Measurements from ENCODE around the gene LRRK1.

- TF ChIP-seq, protein P1, sequence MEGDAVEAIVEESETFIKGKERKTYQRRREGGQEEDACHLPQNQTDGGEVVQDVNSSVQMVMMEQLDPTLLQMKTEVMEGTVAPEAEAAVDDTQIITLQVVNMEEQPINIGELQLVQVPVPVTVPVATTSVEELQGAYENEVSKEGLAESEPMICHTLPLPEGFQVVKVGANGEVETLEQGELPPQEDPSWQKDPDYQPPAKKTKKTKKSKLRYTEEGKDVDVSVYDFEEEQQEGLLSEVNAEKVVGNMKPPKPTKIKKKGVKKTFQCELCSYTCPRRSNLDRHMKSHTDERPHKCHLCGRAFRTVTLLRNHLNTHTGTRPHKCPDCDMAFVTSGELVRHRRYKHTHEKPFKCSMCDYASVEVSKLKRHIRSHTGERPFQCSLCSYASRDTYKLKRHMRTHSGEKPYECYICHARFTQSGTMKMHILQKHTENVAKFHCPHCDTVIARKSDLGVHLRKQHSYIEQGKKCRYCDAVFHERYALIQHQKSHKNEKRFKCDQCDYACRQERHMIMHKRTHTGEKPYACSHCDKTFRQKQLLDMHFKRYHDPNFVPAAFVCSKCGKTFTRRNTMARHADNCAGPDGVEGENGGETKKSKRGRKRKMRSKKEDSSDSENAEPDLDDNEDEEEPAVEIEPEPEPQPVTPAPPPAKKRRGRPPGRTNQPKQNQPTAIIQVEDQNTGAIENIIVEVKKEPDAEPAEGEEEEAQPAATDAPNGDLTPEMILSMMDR (optimal IDR thresholded peaks at IDR 0.05 in 1 of 3, IDR thresholded peaks at IDR 0.05 in 1 of 3, conservative IDR thresholded peaks at IDR 0.05 in 1 of 3; ENCODE audit: extremely low read depth in 1 of 3, insufficient read depth in 2 of 3, low read length in 3 of 3), result no peak
- TF ChIP-seq EZH2 (IDR thresholded peaks at IDR 0.05; ENCODE audit: low read length), result no peak
Observed at GRCh38 chr15:100981086-100981485, 61.9 kb downstream of the LRRK1 start.
